ENCODE results near the gene HDAC2.

DNA sequence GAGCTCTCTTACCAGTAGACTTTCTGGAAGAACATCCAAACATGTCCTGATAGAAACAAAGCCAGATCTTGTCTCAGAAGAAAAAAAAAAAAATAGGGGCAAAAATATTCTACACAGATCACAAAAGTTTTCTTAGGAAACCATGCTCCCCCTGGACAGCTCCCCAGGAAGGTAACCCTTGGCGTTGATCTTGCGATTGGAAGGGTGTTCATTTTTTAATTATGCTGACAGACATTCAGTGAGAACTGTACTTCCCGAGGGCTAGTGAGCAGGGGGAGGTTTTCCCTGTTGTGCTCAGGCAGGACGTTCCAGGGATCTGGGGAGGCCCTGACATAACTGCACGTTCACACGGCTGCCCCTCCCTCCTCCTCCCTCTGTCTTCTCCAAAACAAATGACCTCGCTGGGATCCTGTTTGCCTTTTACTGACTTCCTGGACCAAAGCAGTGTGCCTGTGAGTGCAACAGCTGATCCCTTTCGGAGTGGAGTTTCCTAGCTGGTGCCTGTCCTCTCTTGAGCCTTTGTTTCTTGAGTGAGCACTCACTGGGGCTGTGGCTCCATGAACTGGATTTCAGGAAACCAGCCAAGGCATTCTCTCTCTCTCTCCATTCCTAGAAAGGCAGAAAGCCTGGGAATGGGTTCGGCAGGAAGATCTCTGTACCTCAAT lies 67.2 kb downstream of the HDAC2 start:
- TF ChIP-seq RARB (CRISPR knock-in tag; IDR thresholded peaks at IDR 0.05) (no peak), ZC3H10 (CRISPR knock-in tag; IDR thresholded peaks at IDR 0.05) (no peak), PATZ1 (CRISPR knock-in tag; IDR thresholded peaks at IDR 0.05; ENCODE audit: borderline replicate concordance) (no peak), ZNF565 (CRISPR knock-in tag; conservative IDR thresholded peaks at IDR 0.05; ENCODE audit: low read depth) (no peak), ESRRG (CRISPR knock-in tag; IDR thresholded peaks at IDR 0.05) (no peak), CSRNP3 (CRISPR knock-in tag; IDR thresholded peaks at IDR 0.05) (no peak), CREB5 (CRISPR knock-in tag; IDR thresholded peaks at IDR 0.05; ENCODE audit: low read depth) (no peak)
- TF ChIP-seq, protein P1, sequence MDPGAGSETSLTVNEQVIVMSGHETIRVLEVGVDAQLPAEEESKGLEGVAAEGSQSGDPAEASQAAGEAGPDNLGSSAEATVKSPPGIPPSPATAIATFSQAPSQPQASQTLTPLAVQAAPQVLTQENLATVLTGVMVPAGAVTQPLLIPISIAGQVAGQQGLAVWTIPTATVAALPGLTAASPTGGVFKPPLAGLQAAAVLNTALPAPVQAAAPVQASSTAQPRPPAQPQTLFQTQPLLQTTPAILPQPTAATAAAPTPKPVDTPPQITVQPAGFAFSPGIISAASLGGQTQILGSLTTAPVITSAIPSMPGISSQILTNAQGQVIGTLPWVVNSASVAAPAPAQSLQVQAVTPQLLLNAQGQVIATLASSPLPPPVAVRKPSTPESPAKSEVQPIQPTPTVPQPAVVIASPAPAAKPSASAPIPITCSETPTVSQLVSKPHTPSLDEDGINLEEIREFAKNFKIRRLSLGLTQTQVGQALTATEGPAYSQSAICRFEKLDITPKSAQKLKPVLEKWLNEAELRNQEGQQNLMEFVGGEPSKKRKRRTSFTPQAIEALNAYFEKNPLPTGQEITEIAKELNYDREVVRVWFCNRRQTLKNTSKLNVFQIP (CRISPR knock-in tag; IDR thresholded peaks at IDR 0.05; ENCODE audit: borderline replicate concordance, low read depth), result no peak

Data from SK-N-SH treated with all-trans-retinoic acid at 6 μM for 48 hours (cell line).